OCI-LY7 (cell line): ENCODE data around the gene SLC25A44. TPM values are rescaled to one million over a fixed set of nuclear protein-coding genes. Genes with fewer than 3 reads are reported as not detected.

Experiments
- BruUV-seq: library from RNA; stranded (reverse); fragments of 400-500 nt; replicated peaks from 2 replicates; lab custom pipeline; 2021; lab: Mats Ljungman, UMichigan
- CTCF ChIA-PET: fragments of 300-600 bp; sonication (Branson Sonifier 250); formaldehyde crosslinking; loops from one replicate; lab custom pipeline; 2022; ENCODE audit warnings: antibody characterized with exemption; ENCODE audit not compliant: unreplicated experiment; lab: Charles Lee
- POLR2A ChIA-PET: fragments of 300-600 bp; sonication (Branson Sonifier 250); formaldehyde crosslinking; loops from one replicate; lab custom pipeline; 2022; ENCODE audit warnings: antibody characterized with exemption; lab: Charles Lee
- DNase-seq: peaks from one replicate; pipeline ENCODE4 v3.0.0-alpha.2; 2015; ENCODE audit warnings: low spot score
- H2AFZ ChIP-seq: fragments of 200-600 bp; sonication (generic), shearing (Covaris generic); 2 replicates; pipeline ENCODE4 v1.6.1; 2014; ENCODE audit warnings: mild to moderate bottlenecking, antibody characterized with exemption, low read length, moderate library complexity
- H3K27ac ChIP-seq: fragments of 200-600 bp; sonication (generic); 2 replicates; pipeline ENCODE4 v1.5.1; 2014; ENCODE audit warnings: mixed run types, low read depth, mild to moderate bottlenecking, moderate library complexity, low read length, inconsistent platforms; ENCODE audit not compliant: poor library complexity, severe bottlenecking
- H3K36me3 ChIP-seq: fragments of 200-600 bp; sonication (generic); 2 replicates; pipeline ENCODE4 v1.6.1; 2014; ENCODE audit warnings: mild to moderate bottlenecking, antibody characterized with exemption, low read length, moderate library complexity, mixed read lengths; ENCODE audit not compliant: insufficient read depth
- H3K4me1 ChIP-seq: fragments of 200-600 bp; sonication (generic); 2 replicates; pipeline ENCODE4 v1.5.1; 2014; ENCODE audit warnings: mild to moderate bottlenecking, low read length; ENCODE audit not compliant: insufficient read depth, poor library complexity, severe bottlenecking
- H3K4me2 ChIP-seq: fragments of 200-600 bp; sonication (generic); 2 replicates; pipeline ENCODE4 v1.6.1; 2014; ENCODE audit warnings: mild to moderate bottlenecking, low read length
- H3K4me3 ChIP-seq: fragments of 200-600 bp; sonication (generic); 2 replicates; pipeline ENCODE4 v1.5.1; 2014; ENCODE audit warnings: mild to moderate bottlenecking, low read depth, low read length; ENCODE audit not compliant: poor library complexity, severe bottlenecking
- H3K79me2 ChIP-seq: fragments of 200-600 bp; sonication (generic); 2 replicates; pipeline ENCODE4 v1.6.1; 2016; ENCODE audit warnings: low read depth, mild to moderate bottlenecking, low read length, moderate library complexity, mixed read lengths; ENCODE audit not compliant: insufficient read depth
- H3K9me2 ChIP-seq: fragments of 200-600 bp; sonication (generic); 2 replicates; pipeline ENCODE4 v1.6.1; 2016; ENCODE audit warnings: mild to moderate bottlenecking, low read length, mixed read lengths; ENCODE audit not compliant: insufficient read depth
- H3K9me3 ChIP-seq: fragments of 200-600 bp; sonication (generic); 2 replicates; pipeline ENCODE4 v1.6.1; 2014; ENCODE audit warnings: mild to moderate bottlenecking, mixed run types, low read length, mixed read lengths
- H4K20me1 ChIP-seq: fragments of 200-600 bp; sonication (generic); 2 replicates; pipeline ENCODE4 v1.6.1; 2014; ENCODE audit warnings: mild to moderate bottlenecking, antibody characterized with exemption, low read length, moderate library complexity, mixed read lengths; ENCODE audit not compliant: insufficient read depth
- EZH2phosphoT487 ChIP-seq: fragments of 200-600 bp; sonication (generic); IDR thresholded peaks from 2 replicates; pipeline ENCODE4 v1.6.1; 2018; ENCODE audit warnings: low read depth, borderline replicate concordance, mild to moderate bottlenecking, mixed run types, antibody characterized with exemption, low read length, moderate library complexity, mixed read lengths
- intact Hi-C: fragments of 100-400 bp; cut with micrococcal nuclease; formaldehyde crosslinking; loops from one replicate; pipeline ENCODE4 v1.10.0; 2022; ENCODE audit not compliant: unreplicated experiment
- total RNA-seq, 2 experiments: library from RNA; depleted of rRNA in 1 of 2; stranded (reverse); fragments of >200 nt in 1 of 2; shearing (Covaris generic) in 1 of 2; gene quantifications; 2 replicates each; pipeline ENCODE4 v1.2.3, GENCODE V29; 2014 to 2022
- TF ChIP-seq, protein P1 (sequence below): fragments of 200-600 bp; sonication (generic); conservative IDR thresholded peaks from 2 replicates; pipeline ENCODE4 v1.5.1; 2014; ENCODE audit warnings: mild to moderate bottlenecking, antibody characterized with exemption, low read length, moderate library complexity, mixed read lengths

The SLC25A44 gene
- total RNA-seq, 2 experiments from 2014 or later: 11.0 to 22.5 TPM

- peak overlapping the region; percentile 53 for H2AFZ ChIP-seq
- H3K4me2 ChIP-seq: peak overlapping the region; percentile 85
- H3K79me2 ChIP-seq: peaks cover 13% of the 10 kb centered on the region; the same call in 1 of the 2 replicates
- no peaks in the 10 kb centered on the region for H3K9me3 ChIP-seq
- peak overlapping the region; percentile 40 for H3K4me3 ChIP-seq
- BruUV-seq: no TSS peak
- ChIA-PET POLR2A (interaction anchor here (0.6 to 3.5 kb wide), 8 partner anchors 11 to 136 kb away, joined by 3 to 18 read pairs (median 5); partner anchors contain the start of genes PMF1 and SMG5), CTCF (interaction anchor here (0.8 to 2.2 kb wide), 6 partner anchors 9 to 137 kb away, joined by 3 to 6 read pairs (median 3); partner anchors contain the start of gene TMEM79)
- H3K9me2 ChIP-seq: no peaks in the 10 kb centered on the region
- TF ChIP-seq, protein P1, sequence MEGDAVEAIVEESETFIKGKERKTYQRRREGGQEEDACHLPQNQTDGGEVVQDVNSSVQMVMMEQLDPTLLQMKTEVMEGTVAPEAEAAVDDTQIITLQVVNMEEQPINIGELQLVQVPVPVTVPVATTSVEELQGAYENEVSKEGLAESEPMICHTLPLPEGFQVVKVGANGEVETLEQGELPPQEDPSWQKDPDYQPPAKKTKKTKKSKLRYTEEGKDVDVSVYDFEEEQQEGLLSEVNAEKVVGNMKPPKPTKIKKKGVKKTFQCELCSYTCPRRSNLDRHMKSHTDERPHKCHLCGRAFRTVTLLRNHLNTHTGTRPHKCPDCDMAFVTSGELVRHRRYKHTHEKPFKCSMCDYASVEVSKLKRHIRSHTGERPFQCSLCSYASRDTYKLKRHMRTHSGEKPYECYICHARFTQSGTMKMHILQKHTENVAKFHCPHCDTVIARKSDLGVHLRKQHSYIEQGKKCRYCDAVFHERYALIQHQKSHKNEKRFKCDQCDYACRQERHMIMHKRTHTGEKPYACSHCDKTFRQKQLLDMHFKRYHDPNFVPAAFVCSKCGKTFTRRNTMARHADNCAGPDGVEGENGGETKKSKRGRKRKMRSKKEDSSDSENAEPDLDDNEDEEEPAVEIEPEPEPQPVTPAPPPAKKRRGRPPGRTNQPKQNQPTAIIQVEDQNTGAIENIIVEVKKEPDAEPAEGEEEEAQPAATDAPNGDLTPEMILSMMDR: no peak
- no peak for TF ChIP-seq EZH2phosphoT487
- H4K20me1 ChIP-seq: no peaks in the 10 kb centered on the region
- H3K36me3 ChIP-seq: no peaks in the 10 kb centered on the region
- H3K27ac ChIP-seq: peak overlapping the region; percentile 95
- H3K4me1 ChIP-seq: peaks cover 48% of the 10 kb centered on the region
- intact Hi-C loops: loop anchor here (1.0 kb wide), 2 partner anchors 66 to 78 kb away; partner anchors contain the start of gene PMF1
- DNase-seq: no peak
Measured at GRCh38 chr1:156146769-156147405, 47.0 kb upstream of the SLC25A44 start.

DNA sequence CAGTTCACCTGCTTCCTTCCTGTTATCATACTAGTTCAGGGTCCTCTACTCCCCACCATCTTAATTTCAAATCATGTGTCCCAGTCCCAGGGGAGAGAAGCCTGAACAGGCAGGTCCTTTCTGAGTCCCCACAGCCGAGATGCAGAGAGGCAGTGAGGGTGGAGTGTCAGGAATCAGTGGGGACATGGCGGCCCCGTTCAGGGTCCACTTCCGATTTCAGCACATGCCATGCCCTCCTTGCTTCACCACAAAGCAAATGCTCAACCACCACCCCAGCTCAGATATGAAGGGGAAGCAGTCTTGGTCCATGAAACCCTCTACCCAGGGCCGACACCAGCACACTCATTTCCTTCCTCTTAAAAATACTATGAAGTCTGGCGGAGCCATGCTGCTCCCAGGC, 45.7 kb upstream of the SLC25A44 start:
- ChIA-PET CTCF (interaction anchor here (0.6 kb wide), 1 partner anchor 851 kb away, joined by 3 read pairs; no protein-coding TSS in a partner anchor), POLR2A (interaction anchor here (0.6 to 3.5 kb wide), 8 partner anchors 9 to 1405 kb away, joined by 3 to 22 read pairs (median 6); partner anchors contain the start of genes PMF1, SLC25A44 and SMG5)
- no peak for TF ChIP-seq EZH2phosphoT487
- Histone ChIP-seq H3K4me1 (peaks cover 61% of the 10 kb centered on the region), H3K27ac (peak overlapping the region; percentile 95), H3K4me3 (peak overlapping the region; percentile 3), H3K9me2 (no peaks in the 10 kb centered on the region), H4K20me1 (no peaks in the 10 kb centered on the region), H3K4me2 (peak overlapping the region; percentile 85), H3K79me2 (peaks cover 26% of the 10 kb centered on the region; the same call in 1 of the 2 replicates), H2AFZ (peak overlapping the region; percentile 57), H3K36me3 (no peaks in the 10 kb centered on the region), H3K9me3 (no peaks in the 10 kb centered on the region)
- BruUV-seq: no TSS peak
- peak; percentile 63 for DNase-seq
- intact Hi-C loops: loop anchor here (1.0 kb wide), 1 partner anchor 9 kb away; no protein-coding TSS in a partner anchor
